ENCODE measurements around the gene UVRAG. TPM values are rescaled to one million over a fixed set of nuclear protein-coding genes. Genes with fewer than 3 reads are reported as not detected.

The UVRAG gene
- total RNA-seq, 6 donors from 2014 or later = 23.3 to 72.3 (median 28.5) TPM

GRCh38 chr11:75856912-75857311 is 41.9 kb downstream of the UVRAG start:
- DNase-seq (no peak), ATAC-seq (ENCODE audit: low FRiP score in 2 of 2) (no peak)
- WGBS, 2 donors = 87 to 89% methylated on average over 3 of the region's 3 CpGs
- peaks cover 0 to 11% (median 3%) of the 10 kb centered on the region in 4 donors for H3K36me3 ChIP-seq
- H3K27ac ChIP-seq = no peak overlapping the region
- TF ChIP-seq EP300 (IDR thresholded peaks at IDR 0.05) (no peak), POLR2AphosphoS5 (IDR thresholded peaks at IDR 0.05) (no peak), POLR2A (IDR thresholded peaks at IDR 0.05) (no peak)
- TF ChIP-seq, protein P1, sequence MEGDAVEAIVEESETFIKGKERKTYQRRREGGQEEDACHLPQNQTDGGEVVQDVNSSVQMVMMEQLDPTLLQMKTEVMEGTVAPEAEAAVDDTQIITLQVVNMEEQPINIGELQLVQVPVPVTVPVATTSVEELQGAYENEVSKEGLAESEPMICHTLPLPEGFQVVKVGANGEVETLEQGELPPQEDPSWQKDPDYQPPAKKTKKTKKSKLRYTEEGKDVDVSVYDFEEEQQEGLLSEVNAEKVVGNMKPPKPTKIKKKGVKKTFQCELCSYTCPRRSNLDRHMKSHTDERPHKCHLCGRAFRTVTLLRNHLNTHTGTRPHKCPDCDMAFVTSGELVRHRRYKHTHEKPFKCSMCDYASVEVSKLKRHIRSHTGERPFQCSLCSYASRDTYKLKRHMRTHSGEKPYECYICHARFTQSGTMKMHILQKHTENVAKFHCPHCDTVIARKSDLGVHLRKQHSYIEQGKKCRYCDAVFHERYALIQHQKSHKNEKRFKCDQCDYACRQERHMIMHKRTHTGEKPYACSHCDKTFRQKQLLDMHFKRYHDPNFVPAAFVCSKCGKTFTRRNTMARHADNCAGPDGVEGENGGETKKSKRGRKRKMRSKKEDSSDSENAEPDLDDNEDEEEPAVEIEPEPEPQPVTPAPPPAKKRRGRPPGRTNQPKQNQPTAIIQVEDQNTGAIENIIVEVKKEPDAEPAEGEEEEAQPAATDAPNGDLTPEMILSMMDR (IDR thresholded peaks at IDR 0.05) = no peak
- H3K4me3 ChIP-seq = no peak overlapping the region
- peaks cover 3 to 12% (median 7%) of the 10 kb centered on the region in 4 donors for H3K4me1 ChIP-seq
- no peaks in the 10 kb centered on the region for H3K9me3 ChIP-seq
- H3K27me3 ChIP-seq = no peaks in the 10 kb centered on the region

DNA sequence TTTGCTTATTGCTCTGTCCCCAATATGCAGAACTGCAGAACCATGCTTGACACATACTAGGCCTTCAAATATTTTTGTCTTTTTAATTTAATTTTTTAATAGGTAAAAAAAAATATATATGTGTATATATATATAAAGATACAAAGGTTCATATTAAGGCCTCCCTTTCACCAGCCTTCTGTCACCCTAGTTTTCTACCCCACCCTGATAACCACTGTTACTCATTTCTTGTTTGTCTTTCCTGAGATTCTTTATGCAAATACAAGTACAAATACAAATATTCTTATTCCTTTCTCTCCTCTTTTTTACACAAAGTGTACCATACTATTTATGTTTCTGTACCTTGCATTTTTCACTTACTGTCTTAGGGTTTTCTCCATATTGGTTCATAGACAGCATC is 43.0 kb downstream of the UVRAG start:
- Histone ChIP-seq H3K36me3 (peaks cover 0 to 6% (median 3%) of the 10 kb centered on the region in 4 donors), H3K27me3 (no peaks in the 10 kb centered on the region), H3K4me1 (peaks cover 3 to 12% (median 7%) of the 10 kb centered on the region in 4 donors), H3K9me3 (no peaks in the 10 kb centered on the region), H3K27ac (no peak overlapping the region), H3K4me3 (no peak overlapping the region)
- no peak for DNase-seq
- no peak for ATAC-seq (ENCODE audit: low FRiP score in 2 of 2)
- TF ChIP-seq, protein P1 (IDR thresholded peaks at IDR 0.05) = no peak
- TF ChIP-seq POLR2A (IDR thresholded peaks at IDR 0.05) (no peak), EP300 (IDR thresholded peaks at IDR 0.05) (no peak), POLR2AphosphoS5 (IDR thresholded peaks at IDR 0.05) (no peak)

- Histone ChIP-seq H3K36me3 (peaks cover 0 to 2% (median under 1%) of the 10 kb centered on the region in 4 donors), H3K27me3 (no peaks in the 10 kb centered on the region), H3K9me3 (no peaks in the 10 kb centered on the region), H3K4me1 (peaks cover 3 to 12% (median 7%) of the 10 kb centered on the region in 4 donors), H3K27ac (peak overlapping the region in 1 of 4 donors; percentile 65), H3K4me3 (no peak overlapping the region)
- DNase-seq (no peak), ATAC-seq (ENCODE audit: low FRiP score in 2 of 2) (peak; percentile 37 to 38)
- no peak for TF ChIP-seq POLR2AphosphoS5 (IDR thresholded peaks at IDR 0.05)
- no peak for TF ChIP-seq POLR2A (IDR thresholded peaks at IDR 0.05)
- TF ChIP-seq, protein P1 (IDR thresholded peaks at IDR 0.05) = no peak
- TF ChIP-seq EP300 (IDR thresholded peaks at IDR 0.05) = no peak
- 58% methylated on average over 3 of the region's 3 CpGs for WGBS, 2 donors
Measured at GRCh38 chr11:75858613-75859012, 43.6 kb downstream of the UVRAG start.

DNA sequence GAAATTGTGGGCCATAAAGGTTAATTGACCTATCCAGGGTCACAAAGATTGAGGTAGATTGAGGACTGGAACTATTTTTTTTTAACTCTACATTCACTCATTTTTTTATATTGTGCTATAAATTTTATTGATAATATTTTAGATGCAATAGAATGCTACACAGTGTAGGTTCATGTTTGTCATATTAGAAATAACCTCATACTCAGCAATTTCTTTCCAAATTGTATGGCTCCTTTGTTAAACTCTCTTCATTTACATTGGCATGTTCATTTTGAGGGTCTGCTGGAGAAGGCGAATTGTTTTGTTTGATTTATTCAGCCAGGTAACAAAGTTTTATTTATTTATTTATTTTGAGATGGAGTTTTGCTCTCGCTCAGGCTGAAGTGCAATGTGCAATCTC is 44.6 kb downstream of the UVRAG start:
- WGBS, 2 donors = 92 to 98% methylated on average over 2 of the region's 2 CpGs
- no peak for ATAC-seq (ENCODE audit: low FRiP score in 2 of 2)
- H3K4me1 ChIP-seq = peaks cover 3 to 12% (median 7%) of the 10 kb centered on the region in 4 donors
- DNase-seq = no peak
- no peaks in the 10 kb centered on the region for H3K36me3 ChIP-seq
- TF ChIP-seq, protein P1 (IDR thresholded peaks at IDR 0.05) = no peak
- TF ChIP-seq POLR2AphosphoS5 (IDR thresholded peaks at IDR 0.05) (no peak), EP300 (IDR thresholded peaks at IDR 0.05) (no peak), POLR2A (IDR thresholded peaks at IDR 0.05) (no peak)
- no peaks in the 10 kb centered on the region for H3K9me3 ChIP-seq
- no peaks in the 10 kb centered on the region for H3K27me3 ChIP-seq
- no peak overlapping the region for H3K27ac ChIP-seq
- no peak overlapping the region for H3K4me3 ChIP-seq

- ATAC-seq (ENCODE audit: low FRiP score in 2 of 2) (no peak), DNase-seq (no peak)
- no peak overlapping the region for H3K27ac ChIP-seq
- H3K27me3 ChIP-seq = no peaks in the 10 kb centered on the region
- no peak overlapping the region for H3K4me3 ChIP-seq
- no peaks in the 10 kb centered on the region for H3K9me3 ChIP-seq
- 79 to 84% methylated on average over 2 of the region's 2 CpGs for WGBS, 2 donors
- TF ChIP-seq EP300 (IDR thresholded peaks at IDR 0.05) (no peak), POLR2AphosphoS5 (IDR thresholded peaks at IDR 0.05) (no peak), POLR2A (IDR thresholded peaks at IDR 0.05) (no peak)
- TF ChIP-seq, protein P1 (IDR thresholded peaks at IDR 0.05) = no peak
- peaks cover 5 to 19% (median 8%) of the 10 kb centered on the region in 4 donors for H3K4me1 ChIP-seq
- no peaks in the 10 kb centered on the region for H3K36me3 ChIP-seq
Measured at GRCh38 chr11:75862437-75862836, 47.4 kb downstream of the UVRAG start.

All from upper lobe of left lung (tissue), 6 donors.